ENCODE data around the gene SF3B5. TPM values are rescaled to one million over a fixed set of nuclear protein-coding genes. Genes with fewer than 3 reads are reported as not detected.

Gene SF3B5
- 100 to 1,000 TPM in 1 of 2 donors, 10 to 100 TPM in 1; 36.9 to 140 TPM for total RNA-seq
- polyA plus RNA-seq (ENCODE audit: insufficient read length in 2 of 2): 100 to 1,000 TPM; 121 to 129 TPM
- long read RNA-seq, donor 1, transcript SF3B5-201 (1 exons, 693 nt): major isoform, 96 of 96 reads
- long read RNA-seq, donor 1, partial matches to known transcripts: 0 of 96 reads
- long read RNA-seq, donor 1, other reads (novel, unspliced or antisense): 0 of 96 reads
- long read RNA-seq, donor 2, transcript SF3B5-201 (1 exons, 693 nt): major isoform, 45 of 45 reads
- long read RNA-seq, donor 2, partial matches to known transcripts: 0 of 45 reads
- long read RNA-seq, donor 2, other reads (novel, unspliced or antisense): 0 of 45 reads
- long read RNA-seq, donor 3, transcript SF3B5-201 (1 exons, 693 nt): major isoform, 53 of 53 reads
- long read RNA-seq, donor 3, partial matches to known transcripts: 0 of 53 reads
- long read RNA-seq, donor 3, other reads (novel, unspliced or antisense): 0 of 53 reads
- long read RNA-seq, donor 4, transcript SF3B5-201 (1 exons, 693 nt): major isoform, 210 of 210 reads
- long read RNA-seq, donor 4, partial matches to known transcripts: 0 of 210 reads
- long read RNA-seq, donor 4, other reads (novel, unspliced or antisense): 0 of 210 reads

GRCh38 chr6:144095134-144096002, at the start of gene SF3B5:
SF3B5 (minus strand) TSS chr6:144095573; CDS start chr6:144095497, 76 bp downstream.
- H3K27me3 ChIP-seq (ENCODE audit: control insufficient read depth, insufficient read depth, low read length): no peaks in the 10 kb centered on the region
- peaks cover 17% of the 10 kb centered on the region for H3K4me1 ChIP-seq (ENCODE audit: control insufficient read depth, insufficient read depth, low read length)
- peak within 1 kb of the TSS; percentile 100 for H3K4me3 ChIP-seq (ENCODE audit: low read depth, low read length)
- no peaks in the 10 kb centered on the region for H3K36me3 ChIP-seq (ENCODE audit: control insufficient read depth, insufficient read depth, low read length)
- H3K27ac ChIP-seq (ENCODE audit: low read depth, low read length): peak within 1 kb of the TSS; percentile 86
- DNase-seq (ENCODE audit: low read depth in 4 of 6, low spot score in 6 of 6): peak; percentile 99 to 100 (median 100)
- under 1% methylated on average over 55 of the region's 60 CpGs for WGBS (ENCODE audit: insufficient coverage)
- no peaks in the 10 kb centered on the region for H3K9me3 ChIP-seq (ENCODE audit: control insufficient read depth, insufficient read depth, low read length)

GRCh38 chr6:144144996-144145395, 49.6 kb upstream of the SF3B5 start:
- H3K27me3 ChIP-seq (ENCODE audit: control insufficient read depth, insufficient read depth, low read length): peaks cover 8% of the 10 kb centered on the region
- H3K36me3 ChIP-seq (ENCODE audit: control insufficient read depth, insufficient read depth, low read length): no peaks in the 10 kb centered on the region
- no peaks in the 10 kb centered on the region for H3K9me3 ChIP-seq (ENCODE audit: control insufficient read depth, insufficient read depth, low read length)
- no CpG with 5 or more reads among the region's 1 CpG for WGBS (ENCODE audit: insufficient coverage)
- DNase-seq (ENCODE audit: low read depth in 4 of 6, low spot score in 6 of 6): no peak
- H3K4me1 ChIP-seq (ENCODE audit: control insufficient read depth, insufficient read depth, low read length): peaks cover 7% of the 10 kb centered on the region
- no peak overlapping the region for H3K27ac ChIP-seq (ENCODE audit: low read depth, low read length)
- H3K4me3 ChIP-seq (ENCODE audit: low read depth, low read length): no peak overlapping the region

- Histone ChIP-seq H3K9me3 (ENCODE audit: control insufficient read depth, insufficient read depth, low read length) (no peaks in the 10 kb centered on the region), H3K27ac (ENCODE audit: low read depth, low read length) (no peak overlapping the region), H3K27me3 (ENCODE audit: control insufficient read depth, insufficient read depth, low read length) (no peaks in the 10 kb centered on the region), H3K4me1 (ENCODE audit: control insufficient read depth, insufficient read depth, low read length) (no peaks in the 10 kb centered on the region), H3K36me3 (ENCODE audit: control insufficient read depth, insufficient read depth, low read length) (no peaks in the 10 kb centered on the region), H3K4me3 (ENCODE audit: low read depth, low read length) (no peak overlapping the region)
- DNase-seq (ENCODE audit: low read depth in 4 of 6, low spot score in 6 of 6): no peak
These were observed 48.5 kb upstream of the SF3B5 start for GRCh38 chr6:144143878-144144277.

GRCh38 chr6:144143106-144143505, 47.7 kb upstream of the SF3B5 start:
- no peaks in the 10 kb centered on the region for H3K36me3 ChIP-seq (ENCODE audit: control insufficient read depth, insufficient read depth, low read length)
- H3K4me1 ChIP-seq (ENCODE audit: control insufficient read depth, insufficient read depth, low read length): no peaks in the 10 kb centered on the region
- no CpG with 5 or more reads among the region's 1 CpG for WGBS (ENCODE audit: insufficient coverage)
- H3K4me3 ChIP-seq (ENCODE audit: low read depth, low read length): no peak overlapping the region
- no peak overlapping the region for H3K27ac ChIP-seq (ENCODE audit: low read depth, low read length)
- no peaks in the 10 kb centered on the region for H3K9me3 ChIP-seq (ENCODE audit: control insufficient read depth, insufficient read depth, low read length)
- peak in 1 of 6 donors; percentile 38 for DNase-seq (ENCODE audit: low read depth in 4 of 6, low spot score in 6 of 6)
- H3K27me3 ChIP-seq (ENCODE audit: control insufficient read depth, insufficient read depth, low read length): no peaks in the 10 kb centered on the region

- no CpG with 5 or more reads among the region's 2 CpGs for WGBS (ENCODE audit: insufficient coverage)
- Histone ChIP-seq H3K4me1 (ENCODE audit: control insufficient read depth, insufficient read depth, low read length) (no peaks in the 10 kb centered on the region), H3K27me3 (ENCODE audit: control insufficient read depth, insufficient read depth, low read length) (no peaks in the 10 kb centered on the region), H3K27ac (ENCODE audit: low read depth, low read length) (no peak overlapping the region), H3K36me3 (ENCODE audit: control insufficient read depth, insufficient read depth, low read length) (no peaks in the 10 kb centered on the region), H3K9me3 (ENCODE audit: control insufficient read depth, insufficient read depth, low read length) (no peaks in the 10 kb centered on the region), H3K4me3 (ENCODE audit: low read depth, low read length) (no peak overlapping the region)
- no peak for DNase-seq (ENCODE audit: low read depth in 4 of 6, low spot score in 6 of 6)
These were observed 46.1 kb upstream of the SF3B5 start for GRCh38 chr6:144141470-144141869.

- H3K4me1 ChIP-seq (ENCODE audit: control insufficient read depth, insufficient read depth, low read length): no peaks in the 10 kb centered on the region
- DNase-seq (ENCODE audit: low read depth in 4 of 6, low spot score in 6 of 6): no peak
- H3K27ac ChIP-seq (ENCODE audit: low read depth, low read length): no peak overlapping the region
- H3K27me3 ChIP-seq (ENCODE audit: control insufficient read depth, insufficient read depth, low read length): no peaks in the 10 kb centered on the region
- no peaks in the 10 kb centered on the region for H3K36me3 ChIP-seq (ENCODE audit: control insufficient read depth, insufficient read depth, low read length)
- no peak overlapping the region for H3K4me3 ChIP-seq (ENCODE audit: low read depth, low read length)
- 100% methylated on average over 1 of the region's 2 CpGs for WGBS (ENCODE audit: insufficient coverage)
- no peaks in the 10 kb centered on the region for H3K9me3 ChIP-seq (ENCODE audit: control insufficient read depth, insufficient read depth, low read length)
These were observed 45.5 kb upstream of the SF3B5 start for GRCh38 chr6:144140867-144141266.

GRCh38 chr6:144139817-144140216, 44.4 kb upstream of the SF3B5 start:
- Histone ChIP-seq H3K36me3 (ENCODE audit: control insufficient read depth, insufficient read depth, low read length) (no peaks in the 10 kb centered on the region), H3K4me3 (ENCODE audit: low read depth, low read length) (no peak overlapping the region), H3K27ac (ENCODE audit: low read depth, low read length) (no peak overlapping the region), H3K4me1 (ENCODE audit: control insufficient read depth, insufficient read depth, low read length) (no peaks in the 10 kb centered on the region), H3K9me3 (ENCODE audit: control insufficient read depth, insufficient read depth, low read length) (no peaks in the 10 kb centered on the region), H3K27me3 (ENCODE audit: control insufficient read depth, insufficient read depth, low read length) (no peaks in the 10 kb centered on the region)
- DNase-seq (ENCODE audit: low read depth in 4 of 6, low spot score in 6 of 6): no peak
- 86% methylated on average over 1 of the region's 3 CpGs for WGBS (ENCODE audit: insufficient coverage)

GRCh38 chr6:144138542-144138941, 43.2 kb upstream of the SF3B5 start:
- DNase-seq (ENCODE audit: low read depth in 4 of 6, low spot score in 6 of 6): no peak
- 100% methylated on average over 1 of the region's 4 CpGs for WGBS (ENCODE audit: insufficient coverage)
- Histone ChIP-seq H3K4me3 (ENCODE audit: low read depth, low read length) (no peak overlapping the region), H3K4me1 (ENCODE audit: control insufficient read depth, insufficient read depth, low read length) (no peaks in the 10 kb centered on the region), H3K9me3 (ENCODE audit: control insufficient read depth, insufficient read depth, low read length) (no peaks in the 10 kb centered on the region), H3K27me3 (ENCODE audit: control insufficient read depth, insufficient read depth, low read length) (no peaks in the 10 kb centered on the region), H3K36me3 (ENCODE audit: control insufficient read depth, insufficient read depth, low read length) (no peaks in the 10 kb centered on the region), H3K27ac (ENCODE audit: low read depth, low read length) (no peak overlapping the region)

GRCh38 chr6:144134737-144135136, 39.4 kb upstream of the SF3B5 start:
- H3K27me3 ChIP-seq (ENCODE audit: control insufficient read depth, insufficient read depth, low read length): no peaks in the 10 kb centered on the region
- no peak overlapping the region for H3K27ac ChIP-seq (ENCODE audit: low read depth, low read length)
- H3K4me1 ChIP-seq (ENCODE audit: control insufficient read depth, insufficient read depth, low read length): no peaks in the 10 kb centered on the region
- H3K36me3 ChIP-seq (ENCODE audit: control insufficient read depth, insufficient read depth, low read length): no peaks in the 10 kb centered on the region
- WGBS (ENCODE audit: insufficient coverage): 100% methylated on average over 1 of the region's 2 CpGs
- no peaks in the 10 kb centered on the region for H3K9me3 ChIP-seq (ENCODE audit: control insufficient read depth, insufficient read depth, low read length)
- no peak overlapping the region for H3K4me3 ChIP-seq (ENCODE audit: low read depth, low read length)
- DNase-seq (ENCODE audit: low read depth in 4 of 6, low spot score in 6 of 6): no peak
